Fibroblast of pulmonary artery (primary cell): ENCODE measurements around the gene YAP1.
A peak's percentile ranks its signal among the peaks of the same experiment; 100 is the strongest.

Source experiments
- DNase-seq: peaks from one replicate; pipeline ENCODE4 v3.0.0-alpha.2; 2010; ENCODE audit warnings: low read depth
- H3K4me3 ChIP-seq: replicated peaks from 2 replicates; pipeline ENCODE4 v1.5.1; 2011; ENCODE audit warnings: low read depth, mild to moderate bottlenecking, control low read depth, low read length, moderate library complexity
- TF ChIP-seq, protein P1 (sequence below): IDR thresholded peaks from 2 replicates; pipeline ENCODE4 v1.5.1; 2011; ENCODE audit warnings: mild to moderate bottlenecking, control low read depth, low read length, inconsistent platforms; ENCODE audit errors: missing control alignments

Gene YAP1

DNA sequence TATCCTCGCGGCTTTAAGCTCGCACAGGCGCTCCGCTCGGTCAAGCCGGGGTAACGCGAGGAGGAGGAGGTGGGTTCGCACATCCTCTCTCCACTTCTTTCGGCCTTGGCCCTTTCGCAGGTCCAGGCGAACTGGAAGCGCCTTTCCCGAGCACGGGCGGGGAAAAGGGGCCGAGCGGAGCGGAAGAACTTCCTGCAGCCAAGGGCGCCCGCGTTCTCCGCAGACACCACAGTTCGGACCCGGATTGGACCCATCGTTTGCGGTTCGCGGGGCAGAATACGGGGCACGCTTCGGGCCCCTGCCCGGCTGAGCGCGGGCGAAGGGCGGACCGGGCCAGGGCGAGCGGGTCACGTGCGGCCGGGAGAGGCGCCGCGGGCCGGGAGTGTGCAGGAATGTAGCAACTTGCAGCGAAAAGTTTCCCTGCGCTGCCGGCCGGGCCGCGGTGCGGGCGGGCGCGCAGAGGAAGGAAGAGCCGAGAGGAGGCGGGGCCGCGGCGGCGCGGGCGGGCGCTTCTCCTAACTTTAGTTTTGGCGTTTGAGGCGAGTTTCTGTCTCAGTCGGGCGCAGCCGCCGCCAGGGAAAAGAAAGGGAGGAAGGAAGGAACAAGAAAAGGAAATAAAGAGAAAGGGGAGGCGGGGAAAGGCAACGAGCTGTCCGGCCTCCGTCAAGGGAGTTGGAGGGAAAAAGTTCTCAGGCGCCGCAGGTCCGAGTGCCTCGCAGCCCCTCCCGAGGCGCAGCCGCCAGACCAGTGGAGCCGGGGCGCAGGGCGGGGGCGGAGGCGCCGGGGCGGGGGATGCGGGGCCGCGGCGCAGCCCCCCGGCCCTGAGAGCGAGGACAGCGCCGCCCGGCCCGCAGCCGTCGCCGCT is at the start of gene YAP1:
Gene YAP1 (plus strand): TSS at position 552 of the 865 bp plus-strand sequence. CDS start 402 bp downstream, outside the sequence.
- H3K4me3 ChIP-seq = peak within 1 kb of the TSS; percentile 91
- peak; percentile 94 for DNase-seq
- TF ChIP-seq, protein P1, sequence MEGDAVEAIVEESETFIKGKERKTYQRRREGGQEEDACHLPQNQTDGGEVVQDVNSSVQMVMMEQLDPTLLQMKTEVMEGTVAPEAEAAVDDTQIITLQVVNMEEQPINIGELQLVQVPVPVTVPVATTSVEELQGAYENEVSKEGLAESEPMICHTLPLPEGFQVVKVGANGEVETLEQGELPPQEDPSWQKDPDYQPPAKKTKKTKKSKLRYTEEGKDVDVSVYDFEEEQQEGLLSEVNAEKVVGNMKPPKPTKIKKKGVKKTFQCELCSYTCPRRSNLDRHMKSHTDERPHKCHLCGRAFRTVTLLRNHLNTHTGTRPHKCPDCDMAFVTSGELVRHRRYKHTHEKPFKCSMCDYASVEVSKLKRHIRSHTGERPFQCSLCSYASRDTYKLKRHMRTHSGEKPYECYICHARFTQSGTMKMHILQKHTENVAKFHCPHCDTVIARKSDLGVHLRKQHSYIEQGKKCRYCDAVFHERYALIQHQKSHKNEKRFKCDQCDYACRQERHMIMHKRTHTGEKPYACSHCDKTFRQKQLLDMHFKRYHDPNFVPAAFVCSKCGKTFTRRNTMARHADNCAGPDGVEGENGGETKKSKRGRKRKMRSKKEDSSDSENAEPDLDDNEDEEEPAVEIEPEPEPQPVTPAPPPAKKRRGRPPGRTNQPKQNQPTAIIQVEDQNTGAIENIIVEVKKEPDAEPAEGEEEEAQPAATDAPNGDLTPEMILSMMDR = no peak

DNA sequence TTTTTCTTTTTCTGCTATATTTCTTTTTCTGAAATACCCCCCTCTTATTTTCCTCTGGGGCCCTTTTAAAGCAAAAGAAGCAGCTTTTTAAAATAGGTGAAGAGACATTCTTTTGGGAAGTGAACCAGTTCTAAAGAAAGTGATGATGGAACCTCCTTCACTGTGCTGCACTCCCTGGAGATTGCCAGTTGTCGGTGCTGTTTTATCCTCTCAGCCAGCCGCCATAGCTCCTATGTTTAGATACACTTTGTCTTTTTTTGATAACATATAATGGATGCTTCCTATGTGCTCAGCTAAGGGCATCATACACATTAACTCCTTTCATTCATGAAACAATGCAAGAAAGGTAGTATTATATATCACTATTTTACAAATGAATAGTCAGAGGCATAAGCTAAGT is 49.0 kb upstream of the YAP1 start:
- no peak overlapping the region for H3K4me3 ChIP-seq
- TF ChIP-seq, protein P1 = peak; percentile 58
- peak; percentile 49 for DNase-seq

DNA sequence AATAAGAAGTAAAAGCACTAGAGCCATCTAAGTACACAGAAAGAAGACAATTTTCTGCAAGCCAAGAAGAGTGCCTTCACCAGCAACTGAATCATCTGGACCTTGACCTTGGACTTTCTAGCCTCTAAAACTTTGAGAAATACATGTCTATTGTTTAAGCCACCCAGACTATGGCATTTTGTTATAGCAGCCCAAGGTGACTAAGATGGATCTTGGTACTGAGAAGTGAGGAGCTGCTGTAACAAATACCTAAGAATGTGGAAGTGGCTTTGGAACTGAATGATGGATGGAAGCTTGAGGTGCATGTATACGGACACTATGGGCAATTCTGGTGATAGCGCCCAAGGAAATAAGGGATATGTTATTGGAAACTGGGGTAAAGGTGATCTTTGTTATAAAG is 48.1 kb upstream of the YAP1 start:
- TF ChIP-seq, protein P1 = no peak
- DNase-seq = no peak
- no peak overlapping the region for H3K4me3 ChIP-seq

- H3K4me3 ChIP-seq = no peak overlapping the region
- TF ChIP-seq, protein P1 = no peak
- no peak for DNase-seq
These were observed 45.9 kb upstream of the YAP1 start for GRCh38 chr11:102064316-102064715.

DNA sequence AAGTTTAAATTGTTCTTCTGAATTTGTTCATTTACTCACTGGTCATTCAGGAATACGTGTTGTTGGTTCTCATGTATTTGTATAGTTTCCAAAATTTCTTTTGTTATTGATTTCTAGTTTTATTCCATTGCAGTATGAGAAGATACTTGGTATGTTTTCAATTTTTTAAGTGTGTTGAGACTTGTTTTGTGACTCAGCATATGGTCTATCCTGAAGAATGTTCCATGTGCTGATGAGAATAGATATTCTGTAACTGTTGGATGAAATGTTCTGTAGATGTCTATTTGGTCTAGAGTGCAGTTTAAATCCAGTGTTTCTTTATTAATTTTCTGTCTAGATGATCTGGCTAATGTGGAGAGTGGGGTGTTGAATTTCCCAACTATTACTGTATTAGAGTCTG is 39.5 kb upstream of the YAP1 start:
- no peak for DNase-seq
- no peak overlapping the region for H3K4me3 ChIP-seq
- TF ChIP-seq, protein P1 = no peak

GRCh38 chr11:102071497-102072472 is 38.5 kb upstream of the YAP1 start:
- no peak overlapping the region for H3K4me3 ChIP-seq
- TF ChIP-seq, protein P1 = no peak
- no peak for DNase-seq
